ENCODE results near the gene KIF25. TPM values are rescaled to one million over a fixed set of nuclear protein-coding genes. Genes with fewer than 3 reads are reported as not detected.

Gene KIF25
- not detected in 2 replicates for total RNA-seq

GRCh38 chr6:167997642-167998041, at the start of gene KIF25:
Gene KIF25 (plus strand): TSS chr6:167997671. CDS start chr6:168029586, 31,915 bp downstream.

GRCh38 chr6:168078943-168079405, 81.5 kb downstream of the KIF25 start, which contains the start of gene FRMD1:
Gene FRMD1 (minus strand): TSS chr6:168079212. CDS start chr6:168079094, 118 bp downstream.

Other genes with a start within 250 kb of the KIF25 start
- gene AFDN, start 170.8 kb upstream of the KIF25 start, total RNA-seq: 47.2 and 59.0 TPM in 2 replicates
- not detected in 2 replicates for gene FRMD1, start 81.5 kb downstream of the KIF25 start, total RNA-seq

Data from mammary microvascular endothelial cell (primary cell).